IgD-negative memory B cell (primary cell): ENCODE measurements around the gene NRN1. TPM values are rescaled to one million over a fixed set of nuclear protein-coding genes. Genes with fewer than 3 reads are reported as not detected.
"Not testable (repeated sequence)": the region's sequence is repeated elsewhere in the genome, so short reads cannot be mapped to it uniquely, and the experiment has no call there.

Source experiments
- H3K27ac Mint-ChIP-seq, 3 donors: one replicate each; pipeline ENCODE4 v1.8.0; 2020 to 2022; ENCODE audit warnings: mild to moderate bottlenecking in 3 of 3, mixed read lengths in 3 of 3, moderate library complexity in 1 of 3
- H3K27me3 Mint-ChIP-seq: one replicate; pipeline ENCODE4 v1.8.0; 2021; ENCODE audit warnings: mixed read lengths
- H3K36me3 Mint-ChIP-seq: one replicate; pipeline ENCODE4 v1.8.0; 2020; ENCODE audit warnings: mild to moderate bottlenecking, mixed read lengths
- H3K4me1 Mint-ChIP-seq, 3 donors: one replicate each; pipeline ENCODE4 v1.8.0; 2020 to 2022; ENCODE audit warnings: mixed read lengths in 3 of 3, mild to moderate bottlenecking in 1 of 3
- H3K4me3 Mint-ChIP-seq, 4 donors: one replicate each; pipeline ENCODE4 v1.8.0; 2020 to 2022; ENCODE audit warnings: mild to moderate bottlenecking in 4 of 4, mixed read lengths in 4 of 4, moderate library complexity in 3 of 4
- H3K9me3 Mint-ChIP-seq, 3 donors: one replicate each; pipeline ENCODE4 v1.8.0; 2020 to 2021; ENCODE audit warnings: mixed read lengths in 3 of 3, mild to moderate bottlenecking in 1 of 3
- polyA plus RNA-seq: library from polyadenylated mRNA; unstranded; fragments of 300-500 nt; fragmentation: Illumina TruSeq; gene quantifications from one replicate; pipeline ENCODE4 v1.2.3, GENCODE V29; 2021

The NRN1 gene
- 0.40 TPM for polyA plus RNA-seq

GRCh38 chr6:6006428-6007365, at the start of gene NRN1:
Gene NRN1, minus strand, starts transcription at chr6:6006925. Its CDS starts 176 bp downstream, at chr6:6006749.
- peak within 1 kb of the TSS; percentile 74 to 82 (median 78) for H3K4me3 Mint-ChIP-seq
- peaks cover 4% of the 10 kb centered on the region for H3K36me3 Mint-ChIP-seq
- peaks cover 65% of the 10 kb centered on the region for H3K27me3 Mint-ChIP-seq
- peaks cover 2 to 24% (median 3%) of the 10 kb centered on the region in 3 donors for H3K9me3 Mint-ChIP-seq
- peaks cover 12 to 21% (median 21%) of the 10 kb centered on the region in 3 donors for H3K4me1 Mint-ChIP-seq
- peak within 1 kb of the TSS; percentile 94 to 99 (median 97) for H3K27ac Mint-ChIP-seq

- Mint-ChIP-seq H3K36me3 (no peaks in the 10 kb centered on the region), H3K9me3 (no peaks in the 10 kb centered on the region), H3K4me3 (no peak overlapping the region), H3K4me1 (no peaks in the 10 kb centered on the region), H3K27ac (no peak overlapping the region), H3K27me3 (peaks cover 27% of the 10 kb centered on the region)
Observed at GRCh38 chr6:6052216-6052615, 45.5 kb upstream of the NRN1 start.

GRCh38 chr6:6046716-6047115, 40.0 kb upstream of the NRN1 start:
- Mint-ChIP-seq H3K27me3 (peaks cover 13% of the 10 kb centered on the region), H3K4me1 (no peaks in the 10 kb centered on the region), H3K36me3 (no peaks in the 10 kb centered on the region), H3K4me3 (no peak overlapping the region), H3K27ac (no peak overlapping the region), H3K9me3 (no peaks in the 10 kb centered on the region)

- no peaks in the 10 kb centered on the region for H3K36me3 Mint-ChIP-seq
- peaks cover 23% of the 10 kb centered on the region for H3K27me3 Mint-ChIP-seq
- H3K4me1 Mint-ChIP-seq = peaks cover 0 to 4% (median 3%) of the 10 kb centered on the region in 3 donors
- peaks cover 0 to 2% (median 0%) of the 10 kb centered on the region in 3 donors for H3K9me3 Mint-ChIP-seq
- H3K27ac Mint-ChIP-seq = no peak overlapping the region
- no peak overlapping the region for H3K4me3 Mint-ChIP-seq
Observed at GRCh38 chr6:6039946-6040509, 33.3 kb upstream of the NRN1 start.

- H3K9me3 Mint-ChIP-seq = peaks cover 0 to 2% (median 0%) of the 10 kb centered on the region in 3 donors
- H3K36me3 Mint-ChIP-seq = no peaks in the 10 kb centered on the region
- no peak overlapping the region for H3K4me3 Mint-ChIP-seq
- H3K27ac Mint-ChIP-seq = no peak overlapping the region
- H3K27me3 Mint-ChIP-seq = peaks cover 26% of the 10 kb centered on the region
- peaks cover 0 to 4% (median 3%) of the 10 kb centered on the region in 3 donors for H3K4me1 Mint-ChIP-seq
Observed at GRCh38 chr6:6037179-6037578, 30.5 kb upstream of the NRN1 start.

GRCh38 chr6:6033858-6034257, 27.1 kb upstream of the NRN1 start:
- H3K36me3 Mint-ChIP-seq = no peaks in the 10 kb centered on the region
- no peak overlapping the region for H3K4me3 Mint-ChIP-seq
- no peak overlapping the region for H3K27ac Mint-ChIP-seq
- peaks cover 0 to 2% (median 0%) of the 10 kb centered on the region in 3 donors for H3K9me3 Mint-ChIP-seq
- no peaks in the 10 kb centered on the region for H3K4me1 Mint-ChIP-seq
- H3K27me3 Mint-ChIP-seq = peaks cover 9% of the 10 kb centered on the region

GRCh38 chr6:6026513-6027205, 19.9 kb upstream of the NRN1 start:
- Mint-ChIP-seq H3K27me3 (peaks cover 18% of the 10 kb centered on the region), H3K4me3 (no peak overlapping the region), H3K36me3 (peaks cover 5% of the 10 kb centered on the region)

GRCh38 chr6:6025736-6026135, 19.0 kb upstream of the NRN1 start:
- Mint-ChIP-seq H3K9me3 (peaks cover 0 to 2% (median 0%) of the 10 kb centered on the region in 3 donors), H3K27me3 (peaks cover 18% of the 10 kb centered on the region), H3K4me3 (no peak overlapping the region), H3K36me3 (peaks cover 5% of the 10 kb centered on the region), H3K27ac (no peak overlapping the region), H3K4me1 (no peaks in the 10 kb centered on the region)

More at GRCh38 chr6:6026513-6027205, 19.9 kb upstream of the NRN1 start:
- no peak overlapping the region for H3K27ac Mint-ChIP-seq
- H3K9me3 Mint-ChIP-seq = peaks cover 0 to 2% (median 0%) of the 10 kb centered on the region in 3 donors
- H3K4me1 Mint-ChIP-seq = no peaks in the 10 kb centered on the region

- Mint-ChIP-seq H3K4me1 (no peaks in the 10 kb centered on the region), H3K36me3 (peaks cover 5% of the 10 kb centered on the region), H3K27ac (no peak overlapping the region), H3K9me3 (peaks cover 0 to 2% (median 0%) of the 10 kb centered on the region in 3 donors), H3K27me3 (peaks cover 23% of the 10 kb centered on the region), H3K4me3 (no peak overlapping the region)
Observed at GRCh38 chr6:6024220-6024619, 17.5 kb upstream of the NRN1 start.

- not testable (repeated sequence) for H3K36me3 Mint-ChIP-seq, H3K4me3 Mint-ChIP-seq, H3K27ac Mint-ChIP-seq, H3K4me1 Mint-ChIP-seq, H3K9me3 Mint-ChIP-seq
- peaks cover 26% of the 10 kb centered on the region for H3K27me3 Mint-ChIP-seq
Observed at GRCh38 chr6:6022841-6023240, 16.1 kb upstream of the NRN1 start.

- H3K4me3 Mint-ChIP-seq = peak overlapping the region; percentile 48 to 86 (median 66)
- peak overlapping the region; percentile 6 to 93 (median 76) for H3K27ac Mint-ChIP-seq
- peaks cover 0 to 24% (median 2%) of the 10 kb centered on the region in 3 donors for H3K9me3 Mint-ChIP-seq
- peaks cover 4% of the 10 kb centered on the region for H3K36me3 Mint-ChIP-seq
- H3K4me1 Mint-ChIP-seq = peaks cover 9 to 18% (median 16%) of the 10 kb centered on the region in 3 donors
- H3K27me3 Mint-ChIP-seq = peaks cover 52% of the 10 kb centered on the region
Observed at GRCh38 chr6:6008648-6009421, 2.1 kb upstream of the NRN1 start.

- Mint-ChIP-seq H3K27ac (peak overlapping the region; percentile 76 to 93 (median 87)), H3K9me3 (peaks cover 0 to 24% (median 2%) of the 10 kb centered on the region in 3 donors), H3K4me3 (peak overlapping the region; percentile 64 to 89 (median 80)), H3K36me3 (peaks cover 4% of the 10 kb centered on the region), H3K27me3 (peaks cover 52% of the 10 kb centered on the region), H3K4me1 (peaks cover 9 to 18% (median 16%) of the 10 kb centered on the region in 3 donors)
Observed at GRCh38 chr6:6008089-6008647, 1.4 kb upstream of the NRN1 start.

- Mint-ChIP-seq H3K27me3 (peaks cover 57% of the 10 kb centered on the region), H3K4me1 (peaks cover 12 to 20% (median 18%) of the 10 kb centered on the region in 3 donors), H3K9me3 (peaks cover 0 to 24% (median 2%) of the 10 kb centered on the region in 3 donors), H3K36me3 (peaks cover 4% of the 10 kb centered on the region), H3K4me3 (peak overlapping the region; percentile 74 to 82 (median 78)), H3K27ac (peak overlapping the region; percentile 76 to 93 (median 87))
Observed at GRCh38 chr6:6007366-6008088, 802 bp upstream of the NRN1 start.
